K562 (cell line): ENCODE data around the gene TLCD5. TPM values are rescaled to one million over a fixed set of nuclear protein-coding genes. Genes with fewer than 3 reads are reported as not detected.

Source experiments
- CEBPB ChIP-seq: fragments of 450-650 bp; IDR thresholded peaks from 2 replicates; pipeline ENCODE4 v1.6.1; 2016; ENCODE audit warnings: missing genetic modification characterization, missing compliant biosample characterization
- CREB1 ChIP-seq, 2 experiments: sonication (generic) in 1 of 2; formaldehyde crosslinking in 1 of 2; IDR thresholded peaks; 2 replicates each; pipeline versions ENCODE4 v1.6.1 to v1.8.0; 2012 to 2022; ENCODE audit warnings: inconsistent platforms in 1 of 2, mild to moderate bottlenecking in 1 of 2, missing genetic modification reagents in 1 of 2, moderate library complexity in 1 of 2
- CSDE1 ChIP-seq, 2 experiments: fragments of 450-650 bp; IDR thresholded peaks; 2 replicates each; pipeline ENCODE4 v1.6.1; 2016; ENCODE audit warnings: mild to moderate bottlenecking in 1 of 2
- DIDO1 ChIP-seq: fragments of 450-650 bp; IDR thresholded peaks from 2 replicates; pipeline ENCODE4 v1.6.1; 2016; ENCODE audit warnings: low read depth, missing biosample characterization, missing genetic modification characterization
- ELK3 ChIP-seq: fragments of 450-650 bp; formaldehyde crosslinking; IDR thresholded peaks from 2 replicates; pipeline ENCODE4 v1.4.0; 2020; ENCODE audit warnings: mild to moderate bottlenecking
- ETS1 ChIP-seq: conservative IDR thresholded peaks from 2 replicates; pipeline ENCODE4 v1.6.1; 2011; ENCODE audit warnings: low read depth, mild to moderate bottlenecking, low read length; ENCODE audit not compliant: control insufficient read depth
- FOXA3 ChIP-seq, 2 experiments: fragments of 450-650 bp in 1 of 2; sonication (generic) in 1 of 2; formaldehyde crosslinking; IDR thresholded peaks in 1 of 2; conservative IDR thresholded peaks in 1 of 2; 2 replicates each; pipeline versions ENCODE4 v1.4.0 to v1.8.0; 2020 to 2022; ENCODE audit warnings: mild to moderate bottlenecking in 2 of 2, missing genetic modification reagents in 1 of 2
- FOXK2 ChIP-seq, 2 experiments: fragments of 450-650 bp; IDR thresholded peaks in 1 of 2; conservative IDR thresholded peaks in 1 of 2; 2 replicates each; pipeline ENCODE4 v1.6.1; 2016; ENCODE audit warnings: low read depth in 2 of 2, mild to moderate bottlenecking in 1 of 2
- GABPA ChIP-seq: fragments of 200-800 bp; sonication (Bioruptor generic); conservative IDR thresholded peaks from 2 replicates; pipeline ENCODE4 v1.6.1; 2016; ENCODE audit warnings: low read depth, missing genetic modification characterization, missing compliant biosample characterization
- MAFG ChIP-seq: fragments of 450-650 bp; conservative IDR thresholded peaks from 2 replicates; pipeline ENCODE4 v1.6.1; 2016; ENCODE audit warnings: missing genetic modification characterization, missing compliant biosample characterization
- MCM5 ChIP-seq: fragments of 450-650 bp; IDR thresholded peaks from 2 replicates; pipeline ENCODE4 v1.6.1; 2016; ENCODE audit warnings: low read depth
- MGA ChIP-seq: fragments of 450-650 bp; IDR thresholded peaks from 2 replicates; pipeline ENCODE4 v1.6.1; 2016; ENCODE audit warnings: mild to moderate bottlenecking, moderate library complexity
- RBM15 ChIP-seq: fragments of 200-400 bp; formaldehyde crosslinking; IDR thresholded peaks from 2 replicates; pipeline ENCODE4 v1.6.1; 2018; ENCODE audit warnings: mild to moderate bottlenecking, low read length, moderate library complexity; ENCODE audit not compliant: insufficient read depth
- SNRNP70 ChIP-seq: fragments of 200-400 bp; formaldehyde crosslinking; optimal IDR thresholded peaks from 2 replicates; pipeline ENCODE3; 2017; ENCODE audit warnings: low read depth, low read length
- polyA plus RNA-seq, 8 experiments: library from polyadenylated mRNA; depleted of rRNA in 4 of 8; stranded (reverse) in 5 of 8; unstranded in 3 of 8; fragments of >200 nt; fragmentation: Nextera tagmentation in 2 of 8; fragmentation: Illumina TruSeq in 1 of 8; extraction: Ambion mirVana in 2 of 8; extraction: Trizol in 1 of 8; gene quantifications; 2 replicates each; pipeline versions ENCODE4 v1.2.1 to v1.2.3, GENCODE V29; 2011 to 2014; ENCODE audit warnings: inconsistent platforms in 1 of 8, missing spikeins in 1 of 8
- total RNA-seq, 7 experiments: library from RNA; depleted of rRNA in 6 of 7; stranded (reverse); fragments of >200 nt in 6 of 7; fragmentation: Illumina TruSeq in 2 of 7; extraction: Trizol in 2 of 7; gene quantifications; 2 replicates each; pipeline versions ENCODE4 v1.2.1 to v1.2.3, GENCODE V29; 2011 to 2021; ENCODE audit warnings: low replicate concordance in 1 of 7

TLCD5 gene
- total and polyA plus RNA-seq, 9 of the 15 experiments (the other 6 are each of a cell fraction or from before 2014, with no cell fraction given): 0.94 to 5.1 (median 1.6) TPM

- TF ChIP-seq MGA: no peak
- TF ChIP-seq GABPA (tag): no peak
- no peak for TF ChIP-seq CREB1 (IDR thresholded peaks at IDR 0.05)
- no peak for TF ChIP-seq CREB1 (CRISPR knock-in tag; IDR thresholded peaks at IDR 0.05)
- TF ChIP-seq FOXA3 (CRISPR knock-in tag; conservative IDR thresholded peaks at IDR 0.05 in 1 of 2, IDR thresholded peaks at IDR 0.05 in 1 of 2): no peak
- TF ChIP-seq DIDO1 (tag): no peak
- TF ChIP-seq ELK3 (CRISPR knock-in tag): no peak
- TF ChIP-seq ETS1: no peak
- TF ChIP-seq FOXK2 (conservative IDR thresholded peaks at IDR 0.05 in 1 of 2, IDR thresholded peaks at IDR 0.05 in 1 of 2; ENCODE audit: low read depth in 2 of 2): no peak
- no peak for TF ChIP-seq RBM15
- TF ChIP-seq CEBPB (tag): no peak
- no peak for TF ChIP-seq SNRNP70
- no peak for TF ChIP-seq CSDE1 (IDR thresholded peaks at IDR 0.05)
- no peak for TF ChIP-seq MAFG
- TF ChIP-seq MCM5: no peak
These were observed 22.0 kb upstream of the TLCD5 start (continued) for GRCh38 chr11:120303004-120303637.
